Stimulated activated CD8-positive, alpha-beta memory T cell treated with anti-CD3 and anti-CD28 coated beads, Interleukin-15, amount 100 ng/mL, for 48 hours (primary cell): ENCODE results near the gene SMARCB1.

Experiments
- DNase-seq, 2 donors: peaks; one replicate each; pipeline ENCODE4 v3.0.0-alpha.2; 2020; ENCODE audit warnings: low read depth in 2 of 2

Gene SMARCB1

DNA sequence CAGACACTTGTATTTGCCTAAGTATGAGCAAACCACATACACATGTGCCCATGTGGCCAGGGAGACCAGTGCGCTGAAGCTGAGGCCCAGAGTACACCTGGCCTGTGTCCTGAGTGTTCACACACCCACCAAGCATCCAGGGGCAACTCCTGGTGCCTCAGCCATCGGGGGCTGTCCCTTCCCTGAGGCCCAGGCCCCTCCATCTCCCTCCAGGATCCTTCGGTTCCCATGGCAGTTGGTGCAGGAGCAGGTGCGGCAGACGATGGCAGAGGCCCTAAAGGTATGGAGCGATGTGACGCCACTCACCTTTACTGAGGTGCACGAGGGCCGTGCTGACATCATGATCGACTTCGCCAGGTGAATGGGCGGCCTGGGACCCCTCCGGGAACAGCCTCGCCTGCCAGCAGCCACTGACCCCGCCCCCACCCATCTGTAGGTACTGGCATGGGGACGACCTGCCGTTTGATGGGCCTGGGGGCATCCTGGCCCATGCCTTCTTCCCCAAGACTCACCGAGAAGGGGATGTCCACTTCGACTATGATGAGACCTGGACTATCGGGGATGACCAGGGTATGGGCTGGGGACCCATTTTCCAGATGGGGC, 6.5 kb upstream of the SMARCB1 start:
- no peak for DNase-seq

DNA sequence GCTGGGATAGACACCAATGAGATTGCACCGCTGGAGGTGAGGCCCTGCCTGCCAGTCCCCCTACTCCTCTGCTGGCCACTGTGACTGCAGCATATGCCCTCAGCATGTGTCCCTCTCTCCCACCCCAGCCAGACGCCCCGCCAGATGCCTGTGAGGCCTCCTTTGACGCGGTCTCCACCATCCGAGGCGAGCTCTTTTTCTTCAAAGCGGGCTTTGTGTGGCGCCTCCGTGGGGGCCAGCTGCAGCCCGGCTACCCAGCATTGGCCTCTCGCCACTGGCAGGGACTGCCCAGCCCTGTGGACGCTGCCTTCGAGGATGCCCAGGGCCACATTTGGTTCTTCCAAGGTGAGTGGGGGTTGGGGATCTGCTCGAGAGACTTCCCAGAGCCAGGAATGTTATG, 5.7 kb upstream of the SMARCB1 start:
- DNase-seq: no peak

DNA sequence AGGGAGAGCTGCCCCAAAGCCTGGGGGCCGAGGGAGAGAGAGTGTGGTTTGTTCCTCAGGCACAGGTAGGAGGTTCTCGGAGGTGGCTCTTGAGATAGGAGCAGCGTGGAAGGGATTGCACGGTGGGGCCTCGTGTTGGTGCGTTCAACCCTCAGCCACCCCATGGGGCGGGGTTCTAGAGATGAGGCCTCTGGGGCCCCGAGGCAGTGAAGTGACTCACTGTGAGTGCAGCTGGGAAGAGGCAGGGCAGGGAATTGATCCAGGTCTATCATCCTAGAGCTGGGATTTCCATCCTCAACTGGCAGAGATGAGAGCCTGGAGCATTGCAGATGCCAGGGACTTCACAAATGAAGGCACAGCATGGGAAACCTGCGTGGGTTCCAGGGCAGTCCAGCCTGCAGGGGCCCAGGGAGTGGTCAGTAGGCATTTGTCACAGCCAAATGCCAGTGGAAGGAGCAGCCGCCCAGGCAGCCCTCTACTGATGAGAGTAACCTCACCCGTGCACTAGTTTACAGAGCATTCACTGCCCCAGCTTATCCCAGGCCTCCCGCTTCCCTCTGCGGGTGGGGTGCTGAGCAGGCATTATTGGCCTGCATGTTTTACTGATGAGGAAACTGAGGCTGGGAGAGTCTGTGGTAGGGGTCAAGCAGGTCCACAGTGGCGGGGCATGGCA, 5.1 kb upstream of the SMARCB1 start:
- no peak for DNase-seq

DNA sequence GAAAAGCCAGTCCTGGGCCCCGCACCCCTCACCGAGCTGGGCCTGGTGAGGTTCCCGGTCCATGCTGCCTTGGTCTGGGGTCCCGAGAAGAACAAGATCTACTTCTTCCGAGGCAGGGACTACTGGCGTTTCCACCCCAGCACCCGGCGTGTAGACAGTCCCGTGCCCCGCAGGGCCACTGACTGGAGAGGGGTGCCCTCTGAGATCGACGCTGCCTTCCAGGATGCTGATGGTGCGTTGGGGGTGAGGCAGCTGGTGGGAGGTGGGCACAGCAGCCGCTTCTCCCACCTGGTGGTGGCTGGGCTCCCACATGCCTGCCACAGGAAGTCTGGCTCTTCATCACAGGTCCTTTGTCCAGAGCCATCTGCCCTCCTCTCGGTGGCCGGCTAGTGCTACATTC, 4.5 kb upstream of the SMARCB1 start:
- DNase-seq: no peak

DNA sequence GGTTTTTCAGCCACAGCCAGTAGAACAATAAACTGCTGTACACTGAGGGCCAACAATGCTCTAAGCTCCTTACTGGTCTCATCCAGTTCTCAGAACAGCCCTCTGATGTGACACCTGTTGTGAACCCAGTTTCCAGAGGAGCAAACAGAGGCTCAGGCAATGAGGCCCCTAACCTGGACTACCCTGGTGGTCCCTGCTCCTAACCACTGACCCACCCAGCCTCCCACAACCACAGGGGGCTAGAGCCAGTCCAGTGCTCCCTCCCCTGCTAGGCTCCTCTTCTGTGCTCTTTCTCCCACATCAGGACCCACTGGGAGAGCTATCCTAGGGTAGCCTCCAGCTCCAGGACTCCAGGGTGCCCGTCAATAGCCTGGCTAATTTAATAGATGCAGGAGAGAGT, 4.1 kb upstream of the SMARCB1 start:
- DNase-seq: no peak

DNA sequence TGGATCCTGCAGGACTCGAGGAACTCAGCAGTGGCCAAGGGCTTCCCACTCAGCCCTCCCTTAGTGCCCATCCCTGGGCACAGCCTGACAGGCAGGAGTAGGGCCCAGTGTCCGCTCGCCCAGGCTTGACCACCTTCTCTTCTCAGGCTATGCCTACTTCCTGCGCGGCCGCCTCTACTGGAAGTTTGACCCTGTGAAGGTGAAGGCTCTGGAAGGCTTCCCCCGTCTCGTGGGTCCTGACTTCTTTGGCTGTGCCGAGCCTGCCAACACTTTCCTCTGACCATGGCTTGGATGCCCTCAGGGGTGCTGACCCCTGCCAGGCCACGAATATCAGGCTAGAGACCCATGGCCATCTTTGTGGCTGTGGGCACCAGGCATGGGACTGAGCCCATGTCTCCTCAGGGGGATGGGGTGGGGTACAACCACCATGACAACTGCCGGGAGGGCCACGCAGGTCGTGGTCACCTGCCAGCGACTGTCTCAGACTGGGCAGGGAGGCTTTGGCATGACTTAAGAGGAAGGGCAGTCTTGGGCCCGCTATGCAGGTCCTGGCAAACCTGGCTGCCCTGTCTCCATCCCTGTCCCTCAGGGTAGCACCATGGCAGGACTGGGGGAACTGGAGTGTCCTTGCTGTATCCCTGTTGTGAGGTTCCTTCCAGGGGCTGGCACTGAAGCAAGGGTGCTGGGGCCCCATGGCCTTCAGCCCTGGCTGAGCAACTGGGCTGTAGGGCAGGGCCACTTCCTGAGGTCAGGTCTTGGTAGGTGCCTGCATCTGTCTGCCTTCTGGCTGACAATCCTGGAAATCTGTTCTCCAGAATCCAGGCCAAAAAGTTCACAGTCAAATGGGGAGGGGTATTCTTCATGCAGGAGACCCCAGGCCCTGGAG, 3.3 kb upstream of the SMARCB1 start:
- DNase-seq: no peak

DNA sequence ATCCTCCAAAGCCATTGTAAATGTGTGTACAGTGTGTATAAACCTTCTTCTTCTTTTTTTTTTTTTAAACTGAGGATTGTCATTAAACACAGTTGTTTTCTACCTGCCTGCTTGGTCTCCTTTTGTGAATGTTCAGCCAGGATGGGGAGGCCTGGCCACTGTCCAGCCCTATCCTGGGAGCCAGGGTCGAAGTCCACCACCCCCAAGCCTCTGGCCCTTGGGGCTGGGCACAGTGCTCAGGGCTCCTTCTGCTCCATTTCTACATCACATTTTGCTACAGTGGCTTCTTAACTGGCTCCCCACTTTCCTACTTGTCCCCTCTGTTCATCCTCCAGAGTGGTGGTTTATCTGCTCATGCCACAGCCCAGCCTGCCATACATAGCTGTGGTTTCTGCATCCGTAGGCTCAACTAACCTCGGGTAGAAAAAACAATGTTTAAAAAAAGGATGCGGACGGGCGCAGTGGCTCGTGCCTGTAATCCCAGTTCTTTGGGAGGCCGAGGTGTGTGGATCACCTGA, 2.5 kb upstream of the SMARCB1 start:
- no peak for DNase-seq

DNA sequence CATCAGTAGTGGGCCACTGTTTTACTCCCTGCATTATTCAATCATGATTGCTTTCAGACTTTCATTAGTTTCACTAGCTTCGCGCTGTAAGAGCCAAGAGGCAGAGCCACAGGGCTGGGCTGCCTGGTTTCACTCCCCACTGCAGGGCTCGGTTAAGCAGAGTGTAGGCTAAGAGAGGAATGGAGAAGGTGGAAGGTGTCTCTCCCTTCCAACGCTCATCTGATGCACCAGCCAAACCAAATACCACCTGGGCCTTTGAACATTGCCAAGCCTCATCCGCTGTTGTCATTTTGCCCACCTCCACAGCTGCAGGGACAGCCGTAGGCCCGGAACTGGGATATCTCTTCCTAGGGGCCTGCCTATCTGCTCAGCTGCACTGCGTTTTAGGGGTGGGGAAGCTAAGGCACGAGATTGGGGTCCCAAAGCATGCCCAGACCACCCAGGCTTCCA, 480 bp upstream of the SMARCB1 start:
- no peak for DNase-seq

DNA sequence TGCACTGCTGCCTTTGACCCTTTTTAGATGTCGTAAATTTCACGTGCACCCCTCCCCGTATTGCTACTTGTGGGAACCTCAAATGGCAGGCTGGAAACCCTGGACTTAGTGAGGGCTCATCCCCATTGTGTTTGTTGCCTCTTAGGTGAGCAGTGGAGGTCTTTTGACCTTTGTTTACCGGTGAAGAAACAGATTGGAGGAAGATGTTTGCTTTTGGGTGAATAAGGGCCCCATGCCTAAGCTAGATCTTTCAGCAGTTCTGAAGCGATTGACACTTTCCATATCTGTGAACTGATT, 782 bp downstream of the SMARCB1 start:
- DNase-seq: no peak

DNA sequence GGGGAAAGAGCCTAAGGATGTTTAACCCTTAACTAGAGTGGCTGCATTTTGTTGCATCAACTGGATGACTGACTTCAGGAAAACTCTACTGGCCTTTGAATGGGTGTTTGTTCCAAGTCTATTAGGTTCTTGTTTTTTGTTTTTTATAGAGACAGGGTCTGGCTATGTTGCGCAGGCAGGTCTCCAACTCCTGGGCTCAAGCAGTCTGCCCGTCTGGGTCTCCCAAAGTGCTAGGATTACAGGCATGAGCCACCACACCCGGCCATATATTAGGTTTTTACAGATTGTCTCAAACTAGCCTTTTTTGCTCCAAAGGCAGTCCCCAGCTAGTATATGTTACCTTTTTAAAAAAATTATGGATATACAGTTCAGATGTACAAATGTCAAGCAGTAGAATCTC, 1.1 kb downstream of the SMARCB1 start:
- DNase-seq: no peak

DNA sequence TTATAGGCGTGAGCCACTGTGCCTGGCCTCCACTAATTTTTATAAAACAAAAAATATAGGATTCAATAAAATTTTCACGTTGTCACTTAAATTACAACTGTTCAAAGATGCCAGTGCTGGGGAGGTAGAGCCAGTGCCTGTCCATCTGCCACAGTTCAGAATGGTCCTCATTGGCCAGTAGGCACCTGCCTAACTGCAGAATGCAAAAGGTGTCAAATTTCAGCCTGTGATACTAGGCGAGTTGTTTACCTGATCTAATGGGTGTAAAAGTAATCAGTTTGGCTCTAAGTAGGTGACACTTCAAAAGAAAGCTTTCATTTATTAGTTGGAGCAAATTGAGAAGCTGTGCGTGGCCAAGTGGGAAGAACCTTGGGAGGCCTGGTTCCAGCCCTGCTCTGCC, 2.4 kb downstream of the SMARCB1 start:
- no peak for DNase-seq

DNA sequence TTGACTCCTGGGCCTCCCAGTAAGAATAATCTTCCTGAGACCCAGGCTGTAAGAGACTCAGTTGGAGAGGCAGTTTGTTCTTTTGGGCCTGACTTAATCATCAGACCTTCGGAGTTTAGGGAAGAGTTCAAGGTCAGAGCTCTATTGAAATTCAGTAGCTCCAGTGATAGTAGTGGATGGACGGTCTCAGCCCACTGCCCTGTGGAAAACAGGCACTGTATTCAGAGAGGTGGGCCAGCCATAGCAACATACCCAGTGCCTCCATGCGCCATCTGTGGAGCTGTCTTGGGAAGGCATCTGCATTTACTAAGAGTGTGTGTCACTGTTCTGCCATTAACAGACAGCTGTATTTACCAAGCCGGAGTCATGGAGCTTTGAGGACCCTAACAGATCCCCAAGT, 2.9 kb downstream of the SMARCB1 start:
- DNase-seq: no peak

DNA sequence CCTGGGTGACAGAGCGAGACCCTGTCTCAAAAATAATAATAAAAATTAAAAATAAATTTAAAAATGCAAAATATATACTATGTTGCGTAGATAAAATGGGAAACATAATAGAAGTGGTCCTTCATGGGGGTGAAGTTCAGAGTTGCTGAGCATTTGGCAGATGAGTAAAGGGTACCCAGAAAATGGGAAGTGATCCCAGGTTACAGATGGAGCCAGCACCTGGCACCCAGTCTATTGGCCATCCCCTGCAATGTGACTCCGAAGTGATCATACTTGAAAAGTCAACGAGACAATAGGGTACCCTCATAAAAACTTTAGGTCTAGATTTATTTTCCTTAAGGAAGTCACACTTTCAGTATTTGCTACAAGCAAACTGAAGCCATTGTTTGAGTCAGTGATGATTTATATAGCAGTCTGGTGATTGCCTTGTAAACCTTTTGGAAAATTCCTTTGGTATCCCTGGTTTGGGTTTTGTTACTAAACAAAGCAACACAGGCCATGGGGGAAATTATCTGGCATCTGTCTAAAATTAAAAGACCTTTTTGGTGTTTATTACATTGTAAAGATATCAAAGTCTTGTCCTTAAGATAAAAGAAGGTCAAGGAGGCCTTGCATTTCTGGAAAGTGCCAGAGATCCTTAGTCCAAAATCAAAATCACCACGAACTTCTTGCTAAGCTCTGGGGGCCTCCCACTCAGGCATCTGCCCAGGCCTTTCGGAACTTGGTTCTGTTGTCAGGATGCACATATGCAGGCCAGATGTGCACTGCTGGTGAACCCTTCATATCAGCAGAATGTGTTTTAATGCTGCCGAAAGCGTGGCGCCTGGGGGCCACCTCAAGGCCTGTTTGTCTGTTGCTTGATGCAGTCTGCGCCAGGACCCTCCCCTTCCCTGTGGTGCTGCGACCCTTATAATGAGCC, 4.3 kb downstream of the SMARCB1 start:
- DNase-seq: no peak

DNA sequence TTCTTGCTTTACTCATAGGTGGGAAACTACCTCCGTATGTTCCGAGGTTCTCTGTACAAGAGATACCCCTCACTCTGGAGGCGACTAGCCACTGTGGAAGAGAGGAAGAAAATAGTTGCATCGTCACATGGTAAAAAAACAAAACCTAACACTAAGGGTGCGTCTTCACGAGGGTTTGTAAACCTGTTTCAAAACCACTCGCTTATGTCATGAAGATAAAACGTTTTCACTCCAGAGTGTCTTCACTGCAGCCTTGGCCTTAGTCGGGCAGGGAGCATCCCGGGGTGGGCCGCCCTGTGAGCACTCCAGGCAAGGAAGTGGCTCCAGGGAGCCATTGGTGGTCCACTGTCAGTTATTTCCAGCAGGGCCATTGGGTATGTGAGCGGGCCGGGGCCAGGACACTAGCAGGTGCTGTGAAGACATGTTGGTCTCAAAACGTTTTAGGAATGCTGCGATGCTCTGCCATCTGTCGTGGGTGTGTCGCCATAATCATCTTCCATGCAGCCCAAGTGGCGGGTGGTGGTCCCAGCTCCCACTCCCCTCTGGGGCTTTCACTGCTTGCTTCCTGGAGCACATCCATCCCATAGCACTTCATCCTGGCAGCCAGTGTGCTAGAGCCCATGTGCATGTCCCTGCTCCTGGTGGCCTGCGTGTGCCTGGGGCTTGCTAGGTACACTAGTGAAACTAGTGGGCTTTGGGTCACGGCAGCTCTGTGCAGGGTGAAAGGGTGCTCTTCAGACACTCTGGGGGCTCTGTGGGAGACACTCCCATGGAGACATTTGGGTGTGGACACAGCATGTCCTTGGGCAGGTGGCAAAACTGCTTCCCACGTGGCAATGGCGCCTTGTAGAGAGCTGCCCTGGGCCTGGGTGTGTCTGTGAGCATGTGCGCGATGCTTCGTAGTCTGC, 5.2 kb downstream of the SMARCB1 start:
- DNase-seq: no peak

DNA sequence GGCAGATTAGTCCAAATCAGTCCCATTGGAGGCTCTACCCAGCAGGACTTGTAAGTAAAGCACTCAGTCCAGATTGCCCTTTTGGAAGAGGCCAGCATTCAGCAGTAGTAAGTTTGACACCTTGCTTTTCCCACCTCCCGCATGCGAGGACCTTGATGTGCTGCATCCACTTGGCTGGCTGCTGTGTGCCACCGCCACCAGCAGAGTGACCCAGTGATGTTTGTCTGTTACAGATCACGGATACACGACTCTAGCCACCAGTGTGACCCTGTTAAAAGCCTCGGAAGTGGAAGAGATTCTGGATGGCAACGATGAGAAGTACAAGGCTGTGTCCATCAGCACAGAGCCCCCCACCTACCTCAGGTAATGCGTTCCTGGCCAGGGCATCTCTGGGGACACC, 6.6 kb downstream of the SMARCB1 start:
- DNase-seq: no peak

DNA sequence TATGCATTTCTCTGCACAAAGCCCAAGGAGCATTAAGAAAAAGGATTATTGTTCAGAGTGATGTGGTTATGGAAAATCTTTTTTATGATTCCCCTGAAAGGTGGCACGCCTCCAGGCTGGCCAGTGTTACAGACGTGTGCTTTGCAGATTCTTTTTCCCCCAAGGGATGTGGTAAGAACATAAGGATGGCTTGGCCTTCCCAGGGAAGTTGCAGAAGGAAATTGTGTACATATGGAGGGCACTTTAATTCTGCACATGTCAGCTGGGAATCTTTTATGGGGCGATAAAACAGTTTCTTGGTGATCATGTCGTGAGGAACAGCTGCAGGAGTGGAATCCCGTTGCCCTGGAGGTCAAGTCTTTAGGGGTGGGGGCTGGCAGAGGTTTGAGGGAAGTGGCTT, 9.7 kb downstream of the SMARCB1 start:
- DNase-seq: no peak

DNA sequence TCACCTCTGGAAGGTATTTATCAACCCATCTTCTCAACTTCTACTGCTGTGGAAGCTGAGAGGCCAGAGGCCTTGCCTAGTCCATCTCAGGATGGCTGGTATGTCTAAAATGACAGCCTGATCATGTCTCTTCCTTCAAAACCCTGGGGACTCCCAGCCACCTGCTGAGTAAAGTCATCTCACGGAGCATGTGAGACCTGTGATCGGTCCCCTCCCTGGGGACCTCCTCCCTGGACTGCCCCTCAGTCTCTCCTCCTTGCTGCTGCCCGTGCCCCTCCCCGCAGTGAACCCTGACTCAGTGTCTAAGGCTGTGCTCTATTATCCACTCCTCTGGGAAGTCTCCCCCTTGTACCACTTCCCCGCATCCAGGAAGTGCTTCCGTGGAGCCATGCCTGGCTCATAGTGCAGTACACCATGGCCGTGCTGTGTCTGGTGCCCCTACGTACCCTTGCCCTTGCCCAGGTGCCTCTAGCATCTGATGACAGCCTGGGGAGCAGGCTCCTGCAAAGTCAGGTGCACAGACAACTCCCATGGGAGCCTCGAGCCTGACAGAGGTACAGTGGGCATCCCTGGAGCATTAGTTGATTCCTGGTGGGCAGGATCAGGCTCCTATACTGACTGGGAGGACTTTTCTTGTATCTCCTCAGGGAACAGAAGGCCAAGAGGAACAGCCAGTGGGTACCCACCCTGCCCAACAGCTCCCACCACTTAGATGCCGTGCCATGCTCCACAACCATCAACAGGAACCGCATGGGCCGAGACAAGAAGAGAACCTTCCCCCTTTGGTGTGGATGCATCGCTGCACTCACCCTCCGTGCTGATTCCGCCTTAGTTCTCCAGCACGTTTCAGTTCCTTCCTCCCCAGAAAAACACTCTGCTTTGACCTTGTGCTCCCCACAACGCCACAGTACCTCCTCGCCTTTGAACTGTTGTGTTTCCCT, 13.8 kb downstream of the SMARCB1 start:
- no peak for DNase-seq

DNA sequence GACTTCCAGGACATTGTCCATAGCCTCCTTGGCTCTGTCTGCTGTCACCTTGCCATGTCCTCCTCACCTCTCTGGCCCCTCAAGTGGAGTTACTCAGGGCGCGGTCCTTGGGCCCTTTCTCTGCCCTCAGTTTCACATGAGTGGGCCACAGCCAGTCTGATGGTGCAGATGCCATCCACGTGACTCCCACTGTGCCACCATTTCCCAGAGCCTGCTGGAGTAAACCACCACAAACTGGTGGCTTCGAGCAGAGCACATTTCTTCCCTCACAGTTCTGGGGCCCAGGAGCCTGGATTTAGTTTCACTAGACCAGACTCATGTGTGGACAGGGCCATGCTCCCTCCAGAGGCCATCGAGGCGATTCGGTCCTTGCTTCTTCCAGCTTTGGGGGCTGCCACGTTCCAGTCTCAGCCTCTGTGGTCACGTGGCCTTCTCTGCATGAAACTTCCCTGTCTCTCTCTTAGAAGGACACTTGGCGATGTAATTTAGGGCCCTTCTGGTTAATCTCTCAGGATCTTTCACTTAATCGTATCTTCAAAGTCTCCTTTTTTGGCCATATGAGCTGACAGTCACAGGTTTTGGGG, 14.6 kb downstream of the SMARCB1 start:
- DNase-seq: no peak

DNA sequence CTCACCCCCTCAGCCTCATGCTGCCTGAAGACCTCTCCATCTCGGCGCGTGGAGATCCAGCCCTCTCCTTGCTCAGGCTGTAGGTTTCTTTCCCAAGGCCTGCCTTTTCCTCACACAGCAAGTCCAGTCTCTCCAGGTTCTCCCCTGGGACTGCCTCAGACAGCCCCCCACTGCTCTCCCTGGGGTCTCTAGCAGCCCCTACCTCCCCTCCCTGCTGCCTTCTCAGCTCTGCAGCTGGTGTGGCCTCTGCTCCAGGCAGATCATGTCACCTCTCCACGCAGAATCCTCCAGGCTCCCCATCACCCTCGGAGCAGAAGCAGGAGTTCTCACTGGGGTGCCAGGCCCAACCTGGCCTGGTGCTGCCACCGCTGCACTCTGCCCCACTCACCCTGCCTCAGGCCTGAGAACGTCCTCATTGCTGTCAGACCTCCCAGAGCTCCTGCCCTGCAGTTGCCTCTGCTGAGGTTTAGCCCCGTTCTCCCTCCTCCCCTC, 15.2 kb downstream of the SMARCB1 start:
- DNase-seq: no peak
